Inflammatory macrophage treated with lipopolysaccharide for 4 hours (primary cell): ENCODE data around the gene HDAC2.
A peak's percentile ranks its signal among the peaks of the same experiment; 100 is the strongest.

Experiments
- DNase-seq: peaks from one replicate; pipeline ENCODE4 v3.0.0-alpha.2; 2020

Gene HDAC2

DNA sequence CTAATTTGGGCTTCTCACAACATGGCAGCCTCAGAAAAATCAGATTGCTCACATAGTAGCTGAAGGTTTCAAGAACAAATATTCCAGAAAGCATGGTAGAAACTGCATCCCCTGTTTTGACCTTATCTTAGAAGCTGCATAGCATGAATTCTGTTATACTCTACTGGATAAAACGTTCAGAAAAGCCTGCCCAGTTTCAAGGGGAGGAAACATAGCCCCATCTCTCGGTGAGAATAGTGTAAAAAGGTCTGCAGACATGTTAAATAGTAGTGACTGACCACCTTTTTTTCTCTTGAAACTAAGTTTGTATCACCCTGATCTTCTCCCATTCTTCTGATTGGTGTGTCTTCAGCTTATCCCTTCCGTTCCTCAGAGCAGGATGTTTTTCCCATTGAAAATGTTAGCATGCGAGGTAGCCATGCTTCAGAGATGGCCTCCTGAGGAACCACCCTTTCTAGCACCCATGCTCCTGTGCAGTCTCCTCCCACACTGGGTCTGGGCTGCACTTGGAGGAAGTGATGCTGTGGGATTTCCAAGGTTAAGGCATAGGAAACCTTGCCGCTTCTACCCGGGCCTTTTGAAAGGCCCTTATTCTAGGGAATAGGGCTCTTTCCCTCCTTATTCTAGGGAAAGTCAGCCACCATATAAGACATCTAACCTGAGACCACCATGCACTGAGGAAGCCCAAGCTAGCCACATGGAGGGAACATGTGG is 63.7 kb downstream of the HDAC2 start:
- DNase-seq: peak; percentile 64

DNA sequence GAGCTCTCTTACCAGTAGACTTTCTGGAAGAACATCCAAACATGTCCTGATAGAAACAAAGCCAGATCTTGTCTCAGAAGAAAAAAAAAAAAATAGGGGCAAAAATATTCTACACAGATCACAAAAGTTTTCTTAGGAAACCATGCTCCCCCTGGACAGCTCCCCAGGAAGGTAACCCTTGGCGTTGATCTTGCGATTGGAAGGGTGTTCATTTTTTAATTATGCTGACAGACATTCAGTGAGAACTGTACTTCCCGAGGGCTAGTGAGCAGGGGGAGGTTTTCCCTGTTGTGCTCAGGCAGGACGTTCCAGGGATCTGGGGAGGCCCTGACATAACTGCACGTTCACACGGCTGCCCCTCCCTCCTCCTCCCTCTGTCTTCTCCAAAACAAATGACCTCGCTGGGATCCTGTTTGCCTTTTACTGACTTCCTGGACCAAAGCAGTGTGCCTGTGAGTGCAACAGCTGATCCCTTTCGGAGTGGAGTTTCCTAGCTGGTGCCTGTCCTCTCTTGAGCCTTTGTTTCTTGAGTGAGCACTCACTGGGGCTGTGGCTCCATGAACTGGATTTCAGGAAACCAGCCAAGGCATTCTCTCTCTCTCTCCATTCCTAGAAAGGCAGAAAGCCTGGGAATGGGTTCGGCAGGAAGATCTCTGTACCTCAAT is 67.2 kb downstream of the HDAC2 start:
- no peak for DNase-seq

DNA sequence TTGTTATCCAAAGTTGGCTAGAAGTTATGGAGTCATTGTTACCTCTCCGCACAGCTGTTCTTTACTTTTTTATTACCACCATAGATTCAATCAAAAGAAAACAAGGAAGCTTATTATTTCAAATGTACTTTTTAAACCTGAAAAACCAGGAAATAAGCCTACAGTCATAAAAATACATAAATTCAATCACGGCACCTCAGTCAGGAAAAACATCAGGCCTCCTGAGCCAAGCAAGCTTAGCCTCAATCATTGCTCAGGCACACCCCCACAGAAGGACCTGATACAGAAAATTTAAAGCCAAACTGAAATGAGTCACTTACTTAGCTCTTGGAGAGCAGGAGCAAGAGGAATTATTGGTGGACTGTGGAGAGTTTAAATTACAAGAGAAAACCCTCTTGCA is 69.5 kb downstream of the HDAC2 start:
- DNase-seq: no peak

DNA sequence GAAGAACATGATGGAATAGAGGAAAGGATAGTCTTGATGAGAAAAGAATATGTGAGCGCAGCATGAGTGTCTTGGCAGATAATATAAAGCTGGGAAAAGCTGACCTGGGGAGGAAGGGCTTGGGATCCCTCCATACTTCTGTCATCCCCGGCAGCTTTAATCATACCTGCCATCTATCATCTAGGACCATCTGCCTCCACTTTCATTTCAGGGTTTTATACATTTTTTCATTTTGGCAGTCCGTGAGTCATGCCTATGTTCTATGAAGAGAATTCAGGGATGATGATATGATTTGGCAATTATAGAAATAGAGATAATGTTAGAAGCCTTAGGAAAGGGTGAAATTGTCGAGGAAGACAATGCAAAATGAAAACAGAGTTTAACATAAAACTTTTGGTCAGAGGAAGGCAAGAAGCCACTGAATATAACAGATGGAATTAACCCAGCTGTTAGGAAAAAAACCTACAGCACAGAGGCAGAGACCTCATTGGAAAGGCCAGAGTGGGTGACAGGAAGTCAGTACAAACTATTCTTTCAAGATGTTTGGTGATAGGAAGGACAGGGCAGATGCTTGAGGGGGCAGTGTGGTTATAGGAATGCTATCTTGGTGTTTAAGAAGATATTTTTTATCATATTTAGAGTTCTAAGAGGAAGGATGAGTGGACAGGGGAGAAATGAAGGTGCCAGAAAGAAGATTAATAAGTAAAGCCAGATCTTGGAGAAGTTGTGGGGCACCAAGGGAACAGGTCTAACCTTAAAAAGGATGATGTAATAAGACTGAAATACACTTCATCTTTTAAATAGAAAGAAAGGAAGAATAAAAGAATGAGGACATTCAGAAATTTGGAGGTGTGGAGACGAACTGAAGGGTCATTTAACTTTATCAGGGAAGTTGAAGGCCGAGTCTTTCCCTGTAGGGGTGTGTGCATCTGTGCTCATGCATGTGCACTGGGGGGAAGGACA is 76.0 kb downstream of the HDAC2 start:
- DNase-seq: no peak

DNA sequence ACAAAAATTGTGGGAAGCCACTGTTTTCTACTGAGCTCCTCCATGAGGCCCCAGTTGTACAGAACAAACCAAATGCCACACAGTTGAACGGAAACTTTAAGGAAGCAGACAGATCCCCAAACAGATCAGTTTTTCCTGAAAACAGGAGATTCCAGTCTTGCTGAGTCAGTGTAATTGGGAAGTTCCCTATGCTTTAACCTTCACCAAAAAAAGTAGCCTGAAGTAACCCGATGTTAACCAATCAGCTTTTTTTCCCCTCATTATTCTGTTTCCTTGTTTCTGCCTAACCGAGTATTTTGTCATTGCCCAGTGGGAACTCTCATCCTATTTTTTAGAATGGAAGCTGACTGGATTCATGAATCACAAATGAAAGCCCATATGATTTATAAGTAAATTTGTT is 77.1 kb downstream of the HDAC2 start:
- peak; percentile 31 for DNase-seq

DNA sequence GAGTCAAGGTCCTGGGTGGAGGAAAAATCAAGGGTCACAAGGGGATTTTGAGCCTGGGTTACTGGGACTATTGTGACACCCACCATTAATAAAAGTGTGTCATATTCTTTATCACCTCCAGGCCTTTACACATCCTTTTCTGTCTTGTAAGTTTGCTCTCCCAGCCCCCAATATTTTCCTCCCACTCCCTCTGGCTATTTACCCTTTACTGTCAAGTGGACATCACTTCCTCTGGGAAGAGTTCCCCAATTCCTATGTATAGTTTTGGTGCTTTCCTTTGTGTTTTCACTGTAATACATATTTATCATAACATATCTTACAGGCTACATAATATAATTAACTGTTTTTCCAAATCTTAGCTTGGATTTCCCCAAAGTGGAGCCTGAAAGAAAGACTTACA is 77.5 kb downstream of the HDAC2 start:
- no peak for DNase-seq

DNA sequence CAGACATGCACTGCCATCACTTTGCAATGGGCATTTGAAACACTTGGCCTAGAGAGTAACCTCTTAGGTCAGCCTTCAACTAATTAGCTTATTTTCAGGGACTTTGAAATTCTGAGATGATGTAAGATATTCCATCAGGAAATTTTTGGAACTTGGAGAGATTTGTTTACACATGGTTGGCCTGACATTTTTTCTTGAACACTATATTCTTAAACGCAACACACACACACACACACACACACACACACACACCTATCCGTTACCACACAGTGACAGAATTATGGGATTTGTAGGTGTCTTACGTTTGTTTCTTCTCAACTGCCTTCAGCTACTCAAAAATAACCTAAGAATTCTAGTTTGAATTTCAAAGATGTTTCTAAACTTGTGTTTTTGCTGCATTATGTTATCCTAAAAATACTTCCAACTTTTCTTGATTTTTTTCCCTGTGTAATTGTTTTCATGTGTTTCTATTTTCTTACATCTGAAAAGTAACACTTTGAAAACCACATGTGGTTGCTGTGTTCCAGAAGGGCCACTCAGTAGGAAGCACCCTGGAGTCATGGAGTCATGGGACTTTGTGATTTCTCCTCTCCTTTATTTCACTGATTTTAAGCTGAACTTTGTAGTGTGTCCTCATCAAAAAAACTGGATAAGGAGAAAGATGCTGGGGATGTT is 81.9 kb downstream of the HDAC2 start:
- no peak for DNase-seq

DNA sequence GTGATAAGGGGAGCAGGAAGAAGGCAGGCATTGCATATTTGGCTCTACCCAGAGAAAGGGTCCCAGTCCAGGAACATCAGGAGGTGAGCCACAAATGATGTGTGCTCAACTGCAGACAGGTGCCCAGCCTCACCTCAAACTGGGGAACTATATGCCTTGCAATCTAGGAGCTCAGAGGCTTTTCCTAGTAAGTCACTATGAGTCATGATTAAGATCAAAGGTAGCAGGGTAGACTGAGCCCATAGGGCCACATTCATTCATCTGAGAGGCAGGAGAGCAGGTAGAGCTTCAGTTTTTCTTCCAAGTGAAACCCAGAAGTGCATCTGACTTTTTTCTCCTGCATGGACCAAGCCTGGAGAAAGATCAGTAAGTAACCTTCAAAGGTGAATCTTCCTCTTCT is 82.5 kb downstream of the HDAC2 start:
- no peak for DNase-seq

DNA sequence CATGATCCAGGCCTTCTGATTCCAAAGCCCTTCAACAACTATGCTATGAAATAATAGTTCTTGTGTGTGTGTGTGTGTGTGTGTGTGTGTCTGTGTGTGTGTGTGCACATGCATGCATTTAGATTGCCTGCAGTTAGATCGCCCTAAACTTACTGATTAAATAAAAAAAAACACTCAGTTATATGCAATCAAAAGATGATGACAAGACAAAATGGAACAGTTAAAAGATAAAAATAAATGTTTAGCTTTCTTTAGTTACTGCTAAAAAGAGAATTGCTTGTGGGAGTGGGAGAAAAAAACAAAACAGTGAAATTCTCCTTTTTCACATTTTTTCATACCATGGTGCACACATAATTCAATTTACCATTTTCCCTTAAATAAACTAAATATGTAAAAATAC is 84.4 kb downstream of the HDAC2 start:
- no peak for DNase-seq

DNA sequence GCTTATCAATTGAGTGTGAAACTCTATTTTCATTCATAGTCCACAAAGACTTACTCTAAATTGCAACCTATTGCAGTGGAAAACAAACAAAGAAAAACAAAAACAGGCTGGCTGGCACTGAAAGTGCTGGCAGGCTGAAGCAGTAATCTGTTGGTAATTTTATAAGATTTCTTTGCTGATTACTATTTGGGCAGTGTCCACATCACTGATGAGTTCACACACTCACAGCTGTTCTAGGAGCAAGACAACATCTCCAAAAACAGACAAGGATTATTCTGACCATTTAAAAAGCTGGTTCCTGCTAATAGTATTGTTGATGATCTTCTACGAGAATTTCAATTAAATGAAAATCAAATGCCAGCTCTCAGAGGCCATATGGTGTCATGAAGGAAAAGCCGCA is 86.9 kb downstream of the HDAC2 start:
- no peak for DNase-seq
